ENCODE measurements around the gene SPTLC3. TPM values are rescaled to one million over a fixed set of nuclear protein-coding genes. Genes with fewer than 3 reads are reported as not detected.

SPTLC3 gene
- total RNA-seq, 2 donors from 2014 or later = 5.2 to 24.5 TPM

GRCh38 chr20:13021205-13021970 is 12.6 kb downstream of the SPTLC3 start:
- 99% methylated on average over 5 of the region's 5 CpGs for WGBS
- intact Hi-C loops (cut with DNase I) = no loop called here

DNA sequence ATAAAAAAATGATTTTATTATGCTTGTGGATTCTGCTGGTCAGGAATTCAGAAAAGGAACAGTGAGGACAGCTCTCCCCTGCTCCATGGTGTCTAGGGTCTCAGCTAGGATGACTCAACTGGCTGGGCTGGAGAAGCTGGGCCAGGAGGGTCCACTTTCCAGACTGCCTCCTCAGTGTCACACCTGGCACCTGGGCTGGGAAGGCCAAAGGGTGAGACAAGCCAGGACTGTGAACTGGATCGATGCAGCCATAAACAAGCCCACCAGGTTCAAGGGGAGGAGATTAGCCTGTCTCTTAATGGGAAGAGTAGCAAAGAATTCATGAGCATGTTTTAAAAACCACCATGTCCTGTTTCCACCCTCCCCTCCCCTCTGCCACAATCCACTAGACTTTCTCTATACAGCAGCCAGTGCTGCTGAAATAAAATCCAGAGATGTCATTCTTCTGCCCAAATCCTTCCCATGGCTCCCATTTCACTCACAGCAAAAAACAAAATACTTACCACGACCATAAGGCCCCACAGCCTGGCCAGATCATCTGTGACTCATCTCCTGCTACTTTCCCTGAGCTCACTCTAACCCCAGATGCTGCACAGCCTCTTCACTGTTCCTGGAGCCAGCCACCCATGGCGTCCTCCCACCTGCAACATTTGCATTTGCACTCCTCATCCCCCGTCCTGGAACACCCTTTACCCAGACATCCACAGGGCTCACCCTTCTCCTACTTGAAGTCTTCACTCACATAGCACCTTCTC is 13.8 kb downstream of the SPTLC3 start:
- no peak for DNase-seq (ENCODE audit: low spot score)
- H3K9me3 ChIP-seq = no peaks in the 10 kb centered on the region
- WGBS = 88% methylated on average over 4 of the region's 4 CpGs
- H3K27ac ChIP-seq = no peak overlapping the region
- no peaks in the 10 kb centered on the region for H3K27me3 ChIP-seq (replicated peaks; ENCODE audit: insufficient read depth)
- H3K4me3 ChIP-seq = no peak overlapping the region
- TF ChIP-seq, protein P1, sequence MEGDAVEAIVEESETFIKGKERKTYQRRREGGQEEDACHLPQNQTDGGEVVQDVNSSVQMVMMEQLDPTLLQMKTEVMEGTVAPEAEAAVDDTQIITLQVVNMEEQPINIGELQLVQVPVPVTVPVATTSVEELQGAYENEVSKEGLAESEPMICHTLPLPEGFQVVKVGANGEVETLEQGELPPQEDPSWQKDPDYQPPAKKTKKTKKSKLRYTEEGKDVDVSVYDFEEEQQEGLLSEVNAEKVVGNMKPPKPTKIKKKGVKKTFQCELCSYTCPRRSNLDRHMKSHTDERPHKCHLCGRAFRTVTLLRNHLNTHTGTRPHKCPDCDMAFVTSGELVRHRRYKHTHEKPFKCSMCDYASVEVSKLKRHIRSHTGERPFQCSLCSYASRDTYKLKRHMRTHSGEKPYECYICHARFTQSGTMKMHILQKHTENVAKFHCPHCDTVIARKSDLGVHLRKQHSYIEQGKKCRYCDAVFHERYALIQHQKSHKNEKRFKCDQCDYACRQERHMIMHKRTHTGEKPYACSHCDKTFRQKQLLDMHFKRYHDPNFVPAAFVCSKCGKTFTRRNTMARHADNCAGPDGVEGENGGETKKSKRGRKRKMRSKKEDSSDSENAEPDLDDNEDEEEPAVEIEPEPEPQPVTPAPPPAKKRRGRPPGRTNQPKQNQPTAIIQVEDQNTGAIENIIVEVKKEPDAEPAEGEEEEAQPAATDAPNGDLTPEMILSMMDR (IDR thresholded peaks at IDR 0.05) = no peak
- TF ChIP-seq POLR2A (IDR thresholded peaks at IDR 0.05) = no peak
- TF ChIP-seq POLR2AphosphoS5 (IDR thresholded peaks at IDR 0.05) = no peak
- intact Hi-C loops (cut with DNase I) = no loop called here
- no peaks in the 10 kb centered on the region for H3K4me1 ChIP-seq (replicated peaks)
- no peaks in the 10 kb centered on the region for H3K36me3 ChIP-seq

More at GRCh38 chr20:13021205-13021970, 12.6 kb downstream of the SPTLC3 start:
- H3K4me3 ChIP-seq = no peak overlapping the region
- H3K27me3 ChIP-seq (replicated peaks; ENCODE audit: insufficient read depth) = no peaks in the 10 kb centered on the region
- no peaks in the 10 kb centered on the region for H3K4me1 ChIP-seq (replicated peaks)
- H3K27ac ChIP-seq = no peak overlapping the region
- TF ChIP-seq POLR2AphosphoS5 (IDR thresholded peaks at IDR 0.05) (no peak), POLR2A (IDR thresholded peaks at IDR 0.05) (no peak)
- TF ChIP-seq, protein P1 (IDR thresholded peaks at IDR 0.05) = no peak
- no peak for DNase-seq (ENCODE audit: low spot score)
- no peaks in the 10 kb centered on the region for H3K36me3 ChIP-seq
- no peaks in the 10 kb centered on the region for H3K9me3 ChIP-seq

DNA sequence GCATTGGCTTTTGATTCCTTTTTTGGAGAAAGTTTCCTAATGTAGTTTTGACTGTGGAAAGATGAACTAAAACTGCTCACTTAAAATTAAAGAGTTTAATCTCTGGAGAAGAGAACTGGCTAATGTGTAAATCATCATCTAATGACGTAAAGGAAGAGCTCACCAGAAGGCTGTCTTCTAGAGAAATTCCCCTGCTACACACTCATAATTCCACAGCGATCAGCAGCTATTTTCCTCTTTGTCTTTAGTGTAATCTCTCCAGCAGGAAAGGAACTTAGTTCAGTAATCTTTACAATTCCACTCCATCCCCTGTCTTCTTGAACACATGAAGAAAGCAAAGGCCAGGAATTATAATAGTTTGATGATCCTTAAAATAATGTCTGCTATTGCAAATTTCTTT is 15.8 kb downstream of the SPTLC3 start:
- Histone ChIP-seq H3K4me1 (replicated peaks) (no peaks in the 10 kb centered on the region), H3K36me3 (no peaks in the 10 kb centered on the region), H3K4me3 (no peak overlapping the region), H3K27ac (no peak overlapping the region), H3K9me3 (no peaks in the 10 kb centered on the region), H3K27me3 (replicated peaks; ENCODE audit: insufficient read depth) (no peaks in the 10 kb centered on the region)
- 81% methylated on average over 2 of the region's 2 CpGs for WGBS
- intact Hi-C loops (cut with DNase I) = no loop called here
- no peak for DNase-seq (ENCODE audit: low spot score)
- no peak for TF ChIP-seq POLR2A (IDR thresholded peaks at IDR 0.05)
- TF ChIP-seq POLR2AphosphoS5 (IDR thresholded peaks at IDR 0.05) = no peak
- TF ChIP-seq, protein P1 (IDR thresholded peaks at IDR 0.05) = no peak

DNA sequence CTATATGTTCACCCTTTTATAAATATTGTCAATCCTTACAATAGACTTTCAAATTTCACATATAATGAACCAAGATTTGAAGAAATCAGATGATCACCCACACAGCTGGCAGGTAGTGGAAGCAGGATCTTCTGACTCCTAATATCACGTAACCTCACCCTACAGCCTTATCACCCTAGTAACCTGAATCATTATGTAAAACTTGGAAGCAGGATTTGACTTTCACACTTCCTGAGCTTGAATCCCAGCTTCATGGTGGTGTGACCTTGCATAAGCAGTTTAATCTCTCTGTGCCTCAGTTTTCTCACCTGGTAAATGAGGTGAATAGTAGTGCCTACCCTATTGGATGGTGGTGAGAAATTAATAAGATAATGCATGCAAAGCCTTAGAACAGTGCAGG is 16.4 kb downstream of the SPTLC3 start:
- Histone ChIP-seq H3K4me1 (replicated peaks) (no peaks in the 10 kb centered on the region), H3K27ac (no peak overlapping the region), H3K9me3 (no peaks in the 10 kb centered on the region), H3K36me3 (no peaks in the 10 kb centered on the region), H3K4me3 (no peak overlapping the region), H3K27me3 (replicated peaks; ENCODE audit: insufficient read depth) (no peaks in the 10 kb centered on the region)
- DNase-seq (ENCODE audit: low spot score) = no peak
- WGBS = 100% methylated on average over 1 of the region's 1 CpG
- intact Hi-C loops (cut with DNase I) = no loop called here
- no peak for TF ChIP-seq POLR2AphosphoS5 (IDR thresholded peaks at IDR 0.05)
- no peak for TF ChIP-seq POLR2A (IDR thresholded peaks at IDR 0.05)

- H3K9me3 ChIP-seq = no peaks in the 10 kb centered on the region
- 57% methylated on average over 4 of the region's 4 CpGs for WGBS
- H3K36me3 ChIP-seq = no peaks in the 10 kb centered on the region
- H3K4me1 ChIP-seq (replicated peaks) = no peaks in the 10 kb centered on the region
- no peak overlapping the region for H3K4me3 ChIP-seq
- no peak for DNase-seq (ENCODE audit: low spot score)
- no peak overlapping the region for H3K27ac ChIP-seq
- intact Hi-C loops (cut with DNase I) = no loop called here
- H3K27me3 ChIP-seq (replicated peaks; ENCODE audit: insufficient read depth) = no peaks in the 10 kb centered on the region
- TF ChIP-seq POLR2A (IDR thresholded peaks at IDR 0.05) (no peak), POLR2AphosphoS5 (IDR thresholded peaks at IDR 0.05) (no peak)
- TF ChIP-seq, protein P1 (IDR thresholded peaks at IDR 0.05) = no peak
Measured at GRCh38 chr20:13028001-13028400, 19.2 kb downstream of the SPTLC3 start.

All from prostate gland (tissue), 2 donors.